HG02852 (cell line): Measurements from ENCODE around the gene TENM4.

ENCODE experiments used
- ATAC-seq: cut with Tn5 transposase; IDR thresholded peaks from one replicate; pipeline ENCODE4 v1.9.1; 2021; ENCODE audit warnings: mild to moderate bottlenecking, moderate library complexity; ENCODE audit not compliant: unreplicated experiment

Gene TENM4

GRCh38 chr11:79393362-79394043 is 47.3 kb downstream of the TENM4 start:
- ATAC-seq = no peak

GRCh38 chr11:79392161-79392560 is 48.7 kb downstream of the TENM4 start:
- ATAC-seq = no peak

- ATAC-seq = no peak
Observed at GRCh38 chr11:79390923-79391322, 49.9 kb downstream of the TENM4 start.

GRCh38 chr11:79390477-79390876 is 50.4 kb downstream of the TENM4 start:
- ATAC-seq = no peak

GRCh38 chr11:79388201-79388600 is 52.6 kb downstream of the TENM4 start:
- ATAC-seq = no peak

- no peak for ATAC-seq
Observed at GRCh38 chr11:79383874-79384273, 57.0 kb downstream of the TENM4 start.

GRCh38 chr11:79382301-79383050 is 58.4 kb downstream of the TENM4 start:
- no peak for ATAC-seq

- ATAC-seq = no peak
Observed at GRCh38 chr11:79381036-79381435, 59.8 kb downstream of the TENM4 start.

- no peak for ATAC-seq
Observed at GRCh38 chr11:79377406-79377805, 63.4 kb downstream of the TENM4 start.

GRCh38 chr11:79375818-79376550 is 64.8 kb downstream of the TENM4 start:
- no peak for ATAC-seq

- no peak for ATAC-seq
Observed at GRCh38 chr11:79374727-79375126, 66.1 kb downstream of the TENM4 start.

GRCh38 chr11:79371724-79372123 is 69.1 kb downstream of the TENM4 start:
- no peak for ATAC-seq

- ATAC-seq = no peak
Observed at GRCh38 chr11:79371152-79371551, 69.7 kb downstream of the TENM4 start.

GRCh38 chr11:79369055-79369454 is 71.8 kb downstream of the TENM4 start:
- ATAC-seq = no peak

- ATAC-seq = no peak
Observed at GRCh38 chr11:79367844-79368243, 73.0 kb downstream of the TENM4 start.

GRCh38 chr11:79366218-79366617 is 74.6 kb downstream of the TENM4 start:
- ATAC-seq = no peak

GRCh38 chr11:79363861-79364378 is 76.9 kb downstream of the TENM4 start:
- ATAC-seq = no peak

- ATAC-seq = no peak
Observed at GRCh38 chr11:79363256-79363655, 77.6 kb downstream of the TENM4 start.

GRCh38 chr11:79362821-79363220 is 78.0 kb downstream of the TENM4 start:
- ATAC-seq = no peak

GRCh38 chr11:79362206-79362757 is 78.5 kb downstream of the TENM4 start:
- no peak for ATAC-seq

GRCh38 chr11:79358258-79358657 is 82.6 kb downstream of the TENM4 start:
- no peak for ATAC-seq
